Measurements from ENCODE around the gene LDB1.

DNA sequence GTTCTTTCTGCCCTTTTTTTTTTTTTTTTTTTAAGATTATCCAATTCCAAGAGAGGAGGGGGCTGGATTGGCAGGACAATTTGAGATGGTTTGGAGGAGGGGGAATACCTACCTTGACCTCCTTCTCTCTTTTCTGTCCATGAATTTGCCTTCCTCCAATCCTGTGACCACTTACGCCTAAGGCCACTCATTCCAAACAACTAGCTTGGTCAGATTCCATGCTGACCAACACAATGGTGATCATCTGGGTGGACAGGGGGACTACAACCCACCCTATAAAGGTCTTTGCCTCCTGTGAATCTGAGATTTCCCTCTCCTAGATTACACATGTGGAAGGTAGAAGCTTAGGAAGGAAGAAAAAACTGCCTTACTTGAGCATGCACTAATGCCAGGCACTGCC lies 2.3 kb upstream of the LDB1 start:
- TF ChIP-seq POLR2A (IDR thresholded peaks at IDR 0.05; ENCODE audit: low read length) (no peak), GATA1 (IDR thresholded peaks at IDR 0.05; ENCODE audit: low read depth, low read length) (no peak)
